ENCODE measurements around the gene TEX29.

Gene TEX29

DNA sequence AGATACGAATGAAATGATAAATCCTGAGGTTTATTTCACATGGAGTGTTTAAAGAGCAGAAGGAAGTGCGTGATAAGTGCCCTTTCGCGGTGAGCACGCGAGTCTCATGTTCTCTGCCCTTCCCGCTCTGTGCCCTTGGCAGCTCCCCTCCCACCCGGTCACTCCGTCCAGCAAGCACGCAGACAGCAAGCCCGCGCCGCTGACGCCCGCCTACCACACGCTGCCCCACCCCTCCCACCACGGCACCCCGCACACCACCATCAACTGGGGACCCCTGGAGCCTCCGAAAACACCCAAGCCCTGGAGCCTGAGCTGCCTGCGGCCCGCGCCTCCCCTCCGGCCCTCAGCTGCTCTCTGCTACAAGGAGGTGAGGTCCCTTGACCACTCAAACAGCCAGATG, 37.4 kb upstream of the TEX29 start:
- ChIA-PET POLR2A (ENCODE audit: low non-redundant PET) (no interaction called here), CTCF (no interaction called here)
- DNase-seq (ENCODE audit: low spot score), result no peak
- H3K27ac ChIP-seq, result no peak overlapping the region
- TF ChIP-seq, protein P1, sequence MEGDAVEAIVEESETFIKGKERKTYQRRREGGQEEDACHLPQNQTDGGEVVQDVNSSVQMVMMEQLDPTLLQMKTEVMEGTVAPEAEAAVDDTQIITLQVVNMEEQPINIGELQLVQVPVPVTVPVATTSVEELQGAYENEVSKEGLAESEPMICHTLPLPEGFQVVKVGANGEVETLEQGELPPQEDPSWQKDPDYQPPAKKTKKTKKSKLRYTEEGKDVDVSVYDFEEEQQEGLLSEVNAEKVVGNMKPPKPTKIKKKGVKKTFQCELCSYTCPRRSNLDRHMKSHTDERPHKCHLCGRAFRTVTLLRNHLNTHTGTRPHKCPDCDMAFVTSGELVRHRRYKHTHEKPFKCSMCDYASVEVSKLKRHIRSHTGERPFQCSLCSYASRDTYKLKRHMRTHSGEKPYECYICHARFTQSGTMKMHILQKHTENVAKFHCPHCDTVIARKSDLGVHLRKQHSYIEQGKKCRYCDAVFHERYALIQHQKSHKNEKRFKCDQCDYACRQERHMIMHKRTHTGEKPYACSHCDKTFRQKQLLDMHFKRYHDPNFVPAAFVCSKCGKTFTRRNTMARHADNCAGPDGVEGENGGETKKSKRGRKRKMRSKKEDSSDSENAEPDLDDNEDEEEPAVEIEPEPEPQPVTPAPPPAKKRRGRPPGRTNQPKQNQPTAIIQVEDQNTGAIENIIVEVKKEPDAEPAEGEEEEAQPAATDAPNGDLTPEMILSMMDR (conservative IDR thresholded peaks at IDR 0.05; ENCODE audit: low read depth), result no peak

DNA sequence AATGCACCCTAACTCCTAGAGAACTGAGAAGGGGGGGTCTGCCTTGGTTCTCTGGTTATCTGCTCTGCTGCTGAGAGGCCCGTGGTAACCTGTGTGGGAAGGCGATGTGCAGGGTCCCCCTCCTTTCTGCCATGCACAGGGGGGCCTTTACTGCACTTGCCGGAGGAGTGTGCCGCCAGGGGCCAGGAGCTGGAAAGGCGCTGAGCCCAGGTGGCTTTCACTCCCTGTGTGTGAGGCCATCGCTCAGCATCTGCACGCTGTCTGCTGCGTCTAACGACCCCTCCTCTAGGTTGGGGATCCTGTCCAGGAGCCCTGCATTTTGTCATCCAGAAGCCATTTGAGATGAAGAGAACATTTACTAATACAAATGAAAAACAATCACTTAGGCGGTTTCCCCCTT, 37.0 kb upstream of the TEX29 start:
- ChIA-PET POLR2A (ENCODE audit: low non-redundant PET) (no interaction called here), CTCF (no interaction called here)
- TF ChIP-seq, protein P1 (conservative IDR thresholded peaks at IDR 0.05; ENCODE audit: low read depth), result no peak
- no peak overlapping the region for H3K27ac ChIP-seq
- DNase-seq (ENCODE audit: low spot score), result no peak

DNA sequence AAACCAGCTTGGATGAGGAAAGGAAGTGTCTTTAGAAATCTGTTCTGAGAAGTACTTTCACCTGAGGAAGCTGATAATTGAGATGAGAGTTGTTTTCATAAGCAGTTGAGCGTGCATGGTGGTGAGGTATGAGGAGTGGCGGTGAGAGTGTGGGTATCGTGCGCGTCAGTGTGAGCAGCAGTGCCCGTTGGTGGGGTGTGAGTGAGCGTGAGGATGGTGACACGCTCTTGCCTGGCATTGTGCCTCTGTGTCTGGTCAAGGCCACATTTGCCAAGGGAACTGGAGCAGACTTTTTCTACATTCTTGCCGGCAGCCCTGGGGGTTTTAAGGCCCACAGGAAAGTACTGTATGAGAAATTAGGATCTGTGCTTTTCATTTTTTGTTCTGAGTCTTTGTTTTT, 36.5 kb upstream of the TEX29 start:
- POLR2A ChIA-PET (ENCODE audit: low non-redundant PET), result no interaction called here
- TF ChIP-seq, protein P1 (conservative IDR thresholded peaks at IDR 0.05; ENCODE audit: low read depth), result no peak
- CTCF ChIA-PET, result no interaction called here
- DNase-seq (ENCODE audit: low spot score), result no peak
- H3K27ac ChIP-seq, result no peak overlapping the region

DNA sequence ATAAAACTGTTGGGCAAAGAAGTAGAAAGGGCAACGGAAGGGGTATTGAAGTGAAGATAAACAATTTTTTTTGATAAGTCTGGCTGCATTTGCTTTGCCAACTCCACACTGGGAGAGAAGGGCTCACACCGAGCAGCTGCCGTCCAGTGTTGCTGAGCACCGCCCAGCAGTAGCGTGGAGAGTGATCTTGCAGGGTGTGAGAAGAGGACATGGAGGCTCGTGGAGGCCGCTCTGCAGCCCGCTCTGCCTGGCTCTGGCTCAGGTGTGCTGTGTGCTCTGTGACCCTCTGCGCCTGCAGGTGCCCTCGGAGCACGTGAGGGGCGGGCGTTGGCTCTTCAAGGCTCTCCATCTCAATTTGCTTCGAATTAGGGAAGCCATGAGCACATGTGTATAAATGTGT, 35.9 kb upstream of the TEX29 start:
- no peak overlapping the region for H3K27ac ChIP-seq
- DNase-seq (ENCODE audit: low spot score), result no peak
- TF ChIP-seq, protein P1 (conservative IDR thresholded peaks at IDR 0.05; ENCODE audit: low read depth), result no peak
- CTCF ChIA-PET, result no interaction called here
- POLR2A ChIA-PET (ENCODE audit: low non-redundant PET), result no interaction called here

DNA sequence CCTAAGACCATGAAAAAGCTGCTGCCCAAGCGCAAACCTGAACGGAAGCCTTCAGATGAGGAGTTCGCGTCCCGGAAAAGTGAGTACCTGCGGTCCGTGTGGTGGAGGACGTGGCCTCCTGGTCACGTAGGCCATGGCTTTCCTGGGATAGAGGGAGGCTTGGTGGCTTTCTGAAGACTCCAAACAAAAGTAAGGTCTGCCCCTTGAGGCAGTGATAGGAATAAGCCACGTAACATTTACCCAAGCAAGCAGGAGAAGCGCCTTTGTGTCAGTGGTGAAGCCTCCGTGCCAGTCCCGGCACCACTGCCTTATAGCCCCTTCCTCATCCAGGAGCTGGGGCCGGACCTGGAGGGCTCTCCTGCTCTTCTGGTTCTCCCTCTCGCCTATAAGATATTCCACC, 34.3 kb upstream of the TEX29 start:
- ChIA-PET CTCF (interaction anchor here (0.6 to 0.9 kb wide), 4 partner anchors 11 to 218 kb away, joined by 3 to 5 read pairs (median 4); no protein-coding TSS in a partner anchor), POLR2A (ENCODE audit: low non-redundant PET) (no interaction called here)
- no peak for DNase-seq (ENCODE audit: low spot score)
- H3K27ac ChIP-seq, result no peak overlapping the region
- TF ChIP-seq, protein P1 (conservative IDR thresholded peaks at IDR 0.05; ENCODE audit: low read depth), result no peak

DNA sequence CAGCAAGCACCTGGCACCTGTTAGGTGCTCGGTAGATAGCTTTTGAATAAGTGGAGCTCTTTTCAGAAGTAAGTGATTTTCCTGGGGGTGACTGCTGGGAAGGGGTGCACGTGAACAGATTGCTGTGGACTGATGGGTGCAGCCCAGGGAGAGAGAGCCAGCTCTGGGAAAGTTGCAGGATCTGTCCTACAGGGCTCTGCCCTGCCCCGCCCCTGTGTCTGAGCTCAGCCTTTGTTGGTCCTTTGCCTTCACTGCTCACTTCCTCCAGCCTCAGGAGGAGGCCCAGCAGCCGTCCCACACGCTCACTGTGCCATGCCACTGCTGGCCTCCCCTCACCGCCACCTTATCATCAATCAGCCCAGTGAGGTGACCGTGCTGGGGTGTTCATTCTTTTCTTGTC, 33.7 kb upstream of the TEX29 start:
- ChIA-PET POLR2A (ENCODE audit: low non-redundant PET) (no interaction called here), CTCF (interaction anchor here (0.7 kb wide), 1 partner anchor 20 kb away, joined by 3 read pairs; no protein-coding TSS in a partner anchor)
- DNase-seq (ENCODE audit: low spot score), result no peak
- TF ChIP-seq, protein P1 (conservative IDR thresholded peaks at IDR 0.05; ENCODE audit: low read depth), result no peak
- no peak overlapping the region for H3K27ac ChIP-seq

DNA sequence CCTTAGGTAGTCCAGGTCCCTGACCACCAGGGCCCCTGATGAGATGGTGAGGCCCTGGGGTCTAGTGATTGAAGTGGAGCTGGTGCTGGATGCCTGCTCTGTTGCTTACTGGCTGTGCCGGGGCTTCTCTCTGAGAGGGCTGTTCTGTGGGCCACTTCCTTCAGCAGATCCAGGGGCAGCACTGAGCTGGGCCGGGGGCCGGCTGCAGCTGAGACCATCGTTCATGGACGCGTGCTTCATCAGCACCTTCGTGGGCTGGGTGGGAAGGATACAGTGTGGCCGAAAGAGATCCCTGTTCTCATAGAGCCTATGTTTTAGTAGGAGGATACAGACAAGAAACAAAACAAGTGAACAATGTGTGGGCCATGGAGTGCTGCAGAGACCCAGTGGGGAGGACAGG, 33.2 kb upstream of the TEX29 start:
- DNase-seq (ENCODE audit: low spot score), result no peak
- TF ChIP-seq, protein P1 (conservative IDR thresholded peaks at IDR 0.05; ENCODE audit: low read depth), result no peak
- no peak overlapping the region for H3K27ac ChIP-seq
- ChIA-PET CTCF (interaction anchor here (0.7 kb wide), 1 partner anchor 19 kb away, joined by 3 read pairs; no protein-coding TSS in a partner anchor), POLR2A (ENCODE audit: low non-redundant PET) (no interaction called here)

Data from RWPE1 (cell line).